Activated effector memory CD4-positive, alpha-beta T cell treated with anti-CD3 and anti-CD28 coated beads, Interleukin-2, amount 50 U/mL, for 16 hours (primary cell): ENCODE measurements around the gene AAGAB.
A peak's percentile ranks its signal among the peaks of the same experiment; 100 is the strongest.
"Not testable (repeated sequence)": the region's sequence is repeated elsewhere in the genome, so short reads cannot be mapped to it uniquely, and the experiment has no call there.

ENCODE experiments used
- DNase-seq: peaks from one replicate; pipeline ENCODE4 v3.0.0-alpha.2; 2020

The AAGAB gene

GRCh38 chr15:67170143-67170925 lies 84.1 kb downstream of the AAGAB start:
- no peak for DNase-seq

- peak; percentile 56 for DNase-seq
Measured at GRCh38 chr15:67168694-67169093, 85.8 kb downstream of the AAGAB start.

DNA sequence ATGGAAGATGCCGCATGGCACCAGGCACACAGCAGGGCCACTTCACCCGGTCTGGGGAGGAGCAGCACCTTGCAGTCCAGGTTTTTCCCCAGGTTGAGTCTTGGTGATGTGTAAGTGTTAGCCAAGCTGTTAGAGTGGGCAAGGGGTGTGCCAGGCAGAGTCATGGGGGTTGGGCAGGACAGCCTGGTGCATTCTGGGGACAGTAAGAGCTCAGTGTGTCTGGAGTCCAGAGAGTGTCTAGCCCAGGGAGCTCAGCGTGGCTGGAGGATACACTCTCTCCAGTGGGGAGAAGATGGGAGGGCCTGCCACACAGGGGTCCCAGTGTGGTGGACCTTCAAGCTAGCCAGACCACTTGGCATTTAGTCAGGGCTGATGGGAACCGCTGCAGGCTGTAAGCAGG lies 87.4 kb downstream of the AAGAB start:
- peak; percentile 59 for DNase-seq

GRCh38 chr15:67166280-67167009 lies 88.0 kb downstream of the AAGAB start:
- DNase-seq = no peak

DNA sequence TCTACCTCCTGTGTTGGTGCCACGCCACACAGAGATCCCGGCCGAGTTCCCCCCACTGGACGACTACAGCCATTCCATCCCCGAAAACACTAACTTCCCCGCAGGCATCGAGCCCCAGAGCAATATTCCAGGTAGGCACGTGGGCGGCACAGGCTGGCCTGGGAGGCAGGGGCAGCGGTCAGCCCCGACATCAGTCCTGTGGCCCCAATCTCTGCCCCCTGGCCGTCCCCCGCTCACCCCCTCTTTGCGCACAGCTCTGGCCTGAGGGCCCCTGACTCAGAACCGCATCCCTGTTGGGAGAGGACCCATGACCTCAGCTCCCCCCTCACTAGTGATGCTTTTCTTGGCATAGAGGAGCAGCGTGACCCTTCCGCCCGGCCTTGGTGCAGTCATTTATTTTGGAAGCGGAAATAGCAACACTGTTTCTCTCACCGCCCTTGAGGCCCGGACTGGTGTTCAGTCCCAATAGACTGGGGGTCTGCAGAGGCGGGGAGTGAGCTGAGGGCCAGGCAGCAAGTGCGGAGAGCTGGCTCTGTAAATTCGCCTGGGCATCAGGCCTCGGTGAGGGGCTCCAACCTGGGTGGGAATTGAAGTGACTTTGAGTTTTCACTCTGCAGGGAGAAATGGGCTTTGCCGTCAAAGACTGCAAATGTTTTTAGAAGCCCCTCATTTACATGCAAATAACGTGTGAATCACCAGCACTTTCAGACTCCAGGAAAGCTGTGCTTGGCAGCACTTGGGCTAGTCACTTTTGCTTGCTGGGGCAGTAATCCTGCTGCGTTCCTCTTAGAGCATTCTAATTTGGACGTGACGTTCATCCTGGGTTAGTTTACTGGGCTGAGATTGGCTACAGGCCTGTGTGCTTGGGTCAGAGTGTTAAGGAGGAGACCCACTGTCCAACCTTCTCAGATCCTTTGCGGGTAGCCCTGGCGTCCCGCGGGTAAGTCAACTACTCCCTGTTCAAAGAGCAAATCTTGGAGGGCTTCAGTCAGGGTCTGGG lies 88.9 kb downstream of the AAGAB start:
- DNase-seq = no peak

DNA sequence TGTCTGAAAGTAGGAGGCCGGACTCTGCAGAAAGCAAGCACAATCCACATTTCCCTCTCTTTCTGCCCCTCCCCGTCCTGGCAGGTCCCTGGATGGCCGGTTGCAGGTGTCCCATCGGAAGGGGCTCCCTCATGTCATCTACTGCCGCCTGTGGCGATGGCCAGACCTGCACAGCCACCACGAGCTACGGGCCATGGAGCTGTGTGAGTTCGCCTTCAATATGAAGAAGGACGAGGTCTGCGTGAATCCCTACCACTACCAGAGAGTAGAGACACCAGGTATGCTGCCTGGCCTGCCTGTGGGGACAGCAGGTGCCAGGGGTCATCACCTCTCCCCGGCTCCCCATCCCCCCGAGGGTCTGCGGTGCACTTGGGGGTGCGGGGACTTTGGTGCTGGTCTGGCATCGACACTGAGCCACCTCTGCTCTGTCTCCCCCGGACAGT lies 89.6 kb downstream of the AAGAB start:
- DNase-seq = peak; percentile 56

- peak; percentile 21 for DNase-seq
Measured at GRCh38 chr15:67164401-67164791, 90.1 kb downstream of the AAGAB start.

DNA sequence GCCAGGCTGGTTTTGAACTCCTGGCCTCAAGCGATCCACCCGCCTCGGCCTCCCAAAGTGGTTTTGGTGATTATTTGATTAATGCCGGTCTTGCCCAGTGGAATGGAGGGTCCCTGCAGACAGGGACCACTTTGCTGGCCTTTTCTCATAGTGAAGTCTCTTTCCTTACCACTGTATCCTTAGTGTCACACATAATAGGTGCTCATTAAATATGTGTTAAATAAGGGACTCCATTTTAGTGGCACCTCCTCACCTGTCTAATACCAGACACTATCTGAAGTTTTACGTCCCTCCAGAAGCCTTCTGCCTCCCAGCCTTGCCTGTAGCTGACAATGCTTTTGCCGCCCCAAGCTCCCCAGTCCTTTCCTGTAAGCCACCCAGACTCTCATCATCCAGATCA lies 91.3 kb downstream of the AAGAB start:
- no peak for DNase-seq

GRCh38 chr15:67161881-67162280 lies 92.6 kb downstream of the AAGAB start:
- no peak for DNase-seq

DNA sequence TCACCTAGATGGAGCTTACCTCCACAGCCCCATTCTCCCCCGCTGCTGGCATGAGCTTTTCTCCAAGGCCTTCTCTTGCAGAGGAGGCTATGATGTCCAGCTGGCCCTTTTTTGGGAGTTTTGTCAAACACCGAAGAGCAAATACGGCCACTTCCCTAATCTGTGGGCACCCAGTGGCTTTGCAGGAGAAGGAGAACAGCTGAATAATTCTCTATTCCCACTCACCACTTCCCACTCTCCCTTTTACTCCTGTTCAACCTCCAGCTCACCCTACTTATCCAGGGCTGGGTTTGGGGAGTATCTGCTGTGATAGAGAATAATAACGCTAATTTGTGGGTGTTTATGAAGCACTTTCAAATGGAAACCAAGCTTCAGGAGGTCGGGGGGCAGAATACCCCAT lies 93.0 kb downstream of the AAGAB start:
- no peak for DNase-seq

DNA sequence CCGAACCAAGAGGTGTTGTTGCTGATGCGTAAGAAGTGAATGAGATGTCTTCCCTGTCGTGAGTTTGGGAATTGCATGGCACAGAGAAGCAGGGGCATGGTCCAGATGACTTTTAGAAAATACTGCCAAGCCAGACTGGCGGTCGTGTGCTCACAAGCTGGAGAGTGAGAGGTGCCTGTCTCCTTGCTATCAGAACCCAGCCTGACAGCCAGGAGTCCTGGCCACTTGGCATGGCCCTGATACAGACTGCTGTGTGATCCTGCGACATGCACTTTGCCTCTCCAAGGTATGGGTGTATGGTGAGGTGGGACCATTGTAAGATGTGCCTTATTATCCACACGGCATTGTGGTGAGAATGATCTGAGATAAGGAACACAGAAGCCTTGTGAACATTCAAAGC lies 96.1 kb downstream of the AAGAB start:
- no peak for DNase-seq

DNA sequence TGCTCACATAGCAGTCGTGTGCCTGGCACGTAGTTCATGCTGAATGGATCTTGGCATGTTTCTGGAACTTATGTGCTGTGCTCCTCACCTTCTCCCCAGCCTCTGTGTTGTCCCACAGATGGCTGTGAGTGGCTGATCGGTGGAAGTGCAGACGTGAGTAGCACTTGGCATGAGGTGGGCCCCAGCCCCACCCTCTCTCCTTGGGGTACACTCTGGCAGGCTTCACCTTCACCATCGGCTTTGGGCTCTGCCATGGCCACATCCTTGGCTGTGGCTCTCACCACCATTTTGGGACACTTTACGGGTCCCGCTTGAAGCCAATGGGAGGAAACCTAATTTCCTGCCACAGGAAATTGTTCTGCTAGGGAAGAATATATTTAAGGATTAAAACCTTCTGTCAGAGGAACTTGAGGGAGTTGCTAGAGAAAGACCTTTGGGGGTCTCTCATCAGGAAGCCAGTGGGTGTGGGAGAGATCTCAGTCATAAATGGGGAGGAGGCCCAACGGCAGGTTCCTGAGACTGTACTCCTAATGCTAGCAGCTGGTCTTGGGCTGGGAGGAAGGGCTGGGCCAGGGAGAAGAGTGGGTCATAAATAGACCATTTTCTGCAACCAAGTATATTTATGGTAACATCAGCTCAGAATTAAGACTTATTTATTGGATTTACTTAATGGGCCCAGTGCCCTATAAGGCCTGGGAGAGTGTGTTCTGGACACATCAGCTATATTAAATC lies 96.8 kb downstream of the AAGAB start:
- DNase-seq = no peak

DNA sequence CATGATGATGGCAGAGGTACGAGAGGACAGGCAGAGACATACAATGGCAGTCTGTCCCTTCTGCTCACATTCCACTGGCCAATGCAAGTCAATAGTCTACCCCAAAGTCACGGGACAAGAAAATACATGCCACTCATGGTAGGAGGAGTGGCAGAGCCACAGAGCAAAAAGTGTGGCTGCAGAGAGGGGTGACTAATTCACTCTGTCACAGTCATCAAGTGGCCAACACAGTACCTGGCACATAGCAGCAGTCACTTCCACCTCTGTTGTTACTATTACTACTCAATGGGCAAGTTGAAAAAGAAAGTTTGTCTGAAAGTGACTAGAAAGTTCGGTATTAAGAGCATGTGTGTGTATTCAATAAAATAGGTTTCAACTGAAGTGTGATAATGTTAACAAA lies 97.6 kb downstream of the AAGAB start:
- no peak for DNase-seq

GRCh38 chr15:67156426-67156825 lies 98.0 kb downstream of the AAGAB start:
- no peak for DNase-seq

- no peak for DNase-seq
Measured at GRCh38 chr15:67154249-67154648, 100.2 kb downstream of the AAGAB start.

DNA sequence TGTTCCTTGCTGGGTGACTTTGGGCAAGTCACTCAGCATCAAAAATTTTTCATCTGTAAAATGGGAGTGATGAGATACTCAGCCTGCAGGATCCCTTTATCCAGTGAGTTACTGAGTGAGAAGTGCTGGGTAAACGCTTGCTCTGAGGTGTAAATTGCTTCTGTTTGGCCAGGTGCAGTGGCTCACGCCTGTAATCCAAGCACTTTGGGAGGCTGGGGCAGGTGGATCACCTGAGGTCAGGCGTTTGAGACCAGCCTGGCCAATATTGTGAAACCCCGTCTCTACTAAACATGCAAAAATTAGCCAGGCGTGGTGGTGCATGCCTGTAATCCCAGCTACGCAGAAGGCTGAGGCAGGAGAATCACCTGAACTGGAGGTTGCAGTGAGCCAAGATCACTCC lies 101.4 kb downstream of the AAGAB start:
- DNase-seq = not testable (repeated sequence)

GRCh38 chr15:67152429-67152828 lies 102.0 kb downstream of the AAGAB start:
- DNase-seq = no peak
